ENCODE data around the gene RELN.

The RELN gene

DNA sequence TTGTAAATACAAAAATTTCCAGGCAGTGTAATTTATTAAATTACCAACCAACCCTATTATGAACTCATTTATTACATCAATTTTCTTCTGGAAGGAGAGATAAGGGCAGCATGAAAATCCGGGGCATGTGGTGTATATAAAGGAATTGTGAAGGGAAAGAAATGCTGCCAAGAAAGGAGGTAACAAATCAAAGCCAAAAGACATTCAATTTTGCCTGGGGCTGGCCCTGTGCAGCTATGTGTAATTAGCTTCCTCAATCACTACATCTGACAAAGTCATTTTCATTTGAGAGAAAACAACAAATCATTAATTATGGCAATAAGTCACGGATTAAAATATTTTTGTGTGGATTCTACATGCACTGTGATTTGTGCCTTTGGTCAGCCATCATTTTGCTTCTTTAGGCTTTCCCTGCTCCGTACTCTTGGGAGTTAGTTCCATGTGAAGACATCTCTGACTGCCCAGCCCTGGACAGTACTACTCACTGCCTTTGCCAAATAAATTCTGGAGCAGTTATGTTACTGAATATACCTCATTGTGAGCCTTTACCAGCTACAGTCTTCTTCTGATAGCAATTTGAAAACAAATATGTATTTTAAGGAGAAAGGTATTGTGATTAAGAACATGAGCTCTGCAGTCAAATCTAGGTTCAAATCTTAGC lies 191.7 kb downstream of the RELN start:
- H3K36me3 ChIP-seq (ENCODE audit: control insufficient read depth, insufficient read depth, low read length) = no peaks in the 10 kb centered on the region
- H3K27ac ChIP-seq (ENCODE audit: low read depth, low read length) = no peak overlapping the region
- no peaks in the 10 kb centered on the region for H3K27me3 ChIP-seq (ENCODE audit: insufficient read depth, low read length, poor library complexity)
- no peak overlapping the region for H2BK5ac ChIP-seq (ENCODE audit: low read length)
- no peaks in the 10 kb centered on the region for H3K79me2 ChIP-seq (ENCODE audit: control insufficient read depth, insufficient read depth, low read length)
- no CpG with 5 or more reads among the region's 3 CpGs for WGBS (ENCODE audit: extremely low coverage, insufficient coverage, low lambda C conversion rate)
- no peak for DNase-seq
- H3K18ac ChIP-seq (ENCODE audit: low read length) = no peak overlapping the region
- H2BK120ac ChIP-seq (ENCODE audit: low read depth, low read length) = no peak overlapping the region
- no peak overlapping the region for H3K4ac ChIP-seq (ENCODE audit: low read depth, low read length)
- no peak overlapping the region for H3K23ac ChIP-seq (ENCODE audit: low read length)
- H3K4me2 ChIP-seq (ENCODE audit: low read length) = no peak overlapping the region
- no peak overlapping the region for H4K5ac ChIP-seq (ENCODE audit: low read length)
- no peak overlapping the region for H3K56ac ChIP-seq (ENCODE audit: low read length)
- H3K4me1 ChIP-seq (ENCODE audit: control insufficient read depth, low read depth, low read length) = no peaks in the 10 kb centered on the region
- no peaks in the 10 kb centered on the region for H3K79me1 ChIP-seq (ENCODE audit: low read length)
- no peak overlapping the region for H3K4me3 ChIP-seq (ENCODE audit: low read length)
- H2BK15ac ChIP-seq (replicated peaks; ENCODE audit: low read depth) = no peak overlapping the region
- H2AK5ac ChIP-seq (ENCODE audit: low read length) = no peak overlapping the region
- no peak overlapping the region for H4K8ac ChIP-seq (ENCODE audit: low read depth, low read length)
- H3K9ac ChIP-seq (ENCODE audit: low read length) = no peak overlapping the region

DNA sequence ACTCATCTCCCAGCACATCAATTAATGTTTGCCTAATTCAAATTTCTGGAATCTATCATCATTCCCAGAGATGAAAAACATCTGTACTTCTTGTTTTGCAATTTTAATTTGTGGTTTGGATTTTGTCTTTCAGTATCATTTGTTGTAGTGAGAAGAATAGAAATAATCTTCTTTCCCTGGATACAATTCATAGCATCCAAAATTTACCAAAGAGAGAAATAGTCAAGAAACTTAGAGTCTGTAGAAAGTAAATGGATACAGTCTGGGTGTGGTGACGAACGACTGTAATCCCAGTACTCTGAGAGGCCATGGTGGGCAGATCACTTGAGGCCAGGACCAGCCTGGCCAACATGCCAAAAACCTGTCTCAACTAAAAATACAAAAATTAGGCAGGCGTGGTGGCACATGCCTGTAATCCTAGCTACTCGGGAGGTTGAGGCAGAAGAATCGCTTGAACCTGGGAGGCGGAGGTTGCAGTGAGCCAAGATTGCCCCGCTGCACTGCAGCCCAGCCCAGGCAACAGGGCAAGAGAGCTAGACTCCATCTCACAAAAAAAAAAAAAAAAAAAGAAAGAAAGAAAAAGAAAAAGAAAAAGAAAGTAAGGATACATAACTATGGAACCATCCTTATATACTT lies 193.0 kb downstream of the RELN start:
- H3K4ac ChIP-seq (ENCODE audit: low read depth, low read length) = no peak overlapping the region
- no peak overlapping the region for H4K5ac ChIP-seq (ENCODE audit: low read length)
- no peak overlapping the region for H3K23ac ChIP-seq (ENCODE audit: low read length)
- H2BK5ac ChIP-seq (ENCODE audit: low read length) = no peak overlapping the region
- no peak overlapping the region for H2BK120ac ChIP-seq (ENCODE audit: low read depth, low read length)
- H2AK5ac ChIP-seq (ENCODE audit: low read length) = no peak overlapping the region
- no peaks in the 10 kb centered on the region for H3K27me3 ChIP-seq (ENCODE audit: insufficient read depth, low read length, poor library complexity)
- no peak overlapping the region for H4K8ac ChIP-seq (ENCODE audit: low read depth, low read length)
- DNase-seq = no peak
- no peak overlapping the region for H3K56ac ChIP-seq (ENCODE audit: low read length)
- H3K27ac ChIP-seq (ENCODE audit: low read depth, low read length) = no peak overlapping the region
- H3K4me1 ChIP-seq (ENCODE audit: control insufficient read depth, low read depth, low read length) = no peaks in the 10 kb centered on the region
- H3K36me3 ChIP-seq (ENCODE audit: control insufficient read depth, insufficient read depth, low read length) = no peaks in the 10 kb centered on the region
- H2BK15ac ChIP-seq (replicated peaks; ENCODE audit: low read depth) = no peak overlapping the region
- no peak overlapping the region for H3K4me2 ChIP-seq (ENCODE audit: low read length)
- H3K79me2 ChIP-seq (ENCODE audit: control insufficient read depth, insufficient read depth, low read length) = no peaks in the 10 kb centered on the region
- no peak overlapping the region for H3K18ac ChIP-seq (ENCODE audit: low read length)
- no peaks in the 10 kb centered on the region for H3K79me1 ChIP-seq (ENCODE audit: low read length)
- H3K4me3 ChIP-seq (ENCODE audit: low read length) = no peak overlapping the region
- no CpG with 5 or more reads among the region's 7 CpGs for WGBS (ENCODE audit: extremely low coverage, insufficient coverage, low lambda C conversion rate)
- H3K9ac ChIP-seq (ENCODE audit: low read length) = no peak overlapping the region

DNA sequence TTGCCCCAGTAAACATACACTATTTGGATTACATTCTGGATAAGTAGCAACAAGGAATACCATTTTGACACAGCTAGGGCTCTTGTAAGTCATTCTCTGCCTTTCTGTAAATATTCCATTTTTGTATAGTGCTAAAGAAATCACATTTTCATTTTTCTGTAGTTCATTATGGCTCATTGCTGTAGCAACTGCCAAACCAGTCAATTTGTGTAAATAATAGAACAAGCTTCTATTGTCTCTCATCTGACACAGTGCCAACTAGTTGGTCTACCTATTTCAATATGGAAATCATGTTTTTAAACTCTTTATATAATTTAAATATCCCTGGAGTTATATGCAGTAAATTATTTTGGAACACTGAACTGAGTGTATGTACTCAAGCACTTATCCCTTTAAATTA lies 193.7 kb downstream of the RELN start:
- Histone ChIP-seq H3K23ac (ENCODE audit: low read length) (no peak overlapping the region), H3K4me1 (ENCODE audit: control insufficient read depth, low read depth, low read length) (no peaks in the 10 kb centered on the region), H3K79me1 (ENCODE audit: low read length) (no peaks in the 10 kb centered on the region), H2AK5ac (ENCODE audit: low read length) (no peak overlapping the region), H3K4me3 (ENCODE audit: low read length) (no peak overlapping the region), H3K9ac (ENCODE audit: low read length) (no peak overlapping the region), H4K8ac (ENCODE audit: low read depth, low read length) (no peak overlapping the region), H3K18ac (ENCODE audit: low read length) (no peak overlapping the region), H3K27me3 (ENCODE audit: insufficient read depth, low read length, poor library complexity) (no peaks in the 10 kb centered on the region), H4K5ac (ENCODE audit: low read length) (no peak overlapping the region), H2BK5ac (ENCODE audit: low read length) (no peak overlapping the region), H3K4me2 (ENCODE audit: low read length) (no peak overlapping the region), H3K27ac (ENCODE audit: low read depth, low read length) (no peak overlapping the region), H3K56ac (ENCODE audit: low read length) (no peak overlapping the region), H2BK15ac (replicated peaks; ENCODE audit: low read depth) (no peak overlapping the region), H3K79me2 (ENCODE audit: control insufficient read depth, insufficient read depth, low read length) (no peaks in the 10 kb centered on the region), H2BK120ac (ENCODE audit: low read depth, low read length) (no peak overlapping the region), H3K36me3 (ENCODE audit: control insufficient read depth, insufficient read depth, low read length) (no peaks in the 10 kb centered on the region), H3K4ac (ENCODE audit: low read depth, low read length) (no peak overlapping the region)
- DNase-seq = no peak

DNA sequence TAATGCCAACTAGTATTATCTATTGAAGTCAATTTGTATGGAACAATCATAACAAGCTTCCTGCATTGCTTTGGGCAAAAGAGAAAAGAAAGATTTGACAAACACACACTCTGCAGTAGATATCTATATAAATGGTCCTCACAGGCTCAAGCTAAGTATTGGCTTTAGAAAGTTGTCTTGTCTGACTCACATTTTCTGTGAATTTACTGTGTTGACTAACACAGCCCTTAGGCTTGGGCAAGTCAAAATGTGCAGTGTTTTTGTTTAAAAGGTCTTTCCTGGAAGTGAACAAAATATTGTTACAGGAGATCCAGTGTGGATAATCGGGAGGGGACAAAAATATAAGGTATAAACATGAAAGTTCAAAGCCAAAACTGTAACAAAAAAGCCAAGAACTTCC lies 194.4 kb downstream of the RELN start:
- no peak overlapping the region for H3K18ac ChIP-seq (ENCODE audit: low read length)
- no peaks in the 10 kb centered on the region for H3K36me3 ChIP-seq (ENCODE audit: control insufficient read depth, insufficient read depth, low read length)
- H3K9ac ChIP-seq (ENCODE audit: low read length) = no peak overlapping the region
- WGBS (ENCODE audit: extremely low coverage, insufficient coverage, low lambda C conversion rate) = no CpG with 5 or more reads among the region's 1 CpG
- H3K79me1 ChIP-seq (ENCODE audit: low read length) = no peaks in the 10 kb centered on the region
- no peak overlapping the region for H2BK15ac ChIP-seq (replicated peaks; ENCODE audit: low read depth)
- no peak overlapping the region for H2BK5ac ChIP-seq (ENCODE audit: low read length)
- no peak overlapping the region for H2AK5ac ChIP-seq (ENCODE audit: low read length)
- H3K56ac ChIP-seq (ENCODE audit: low read length) = no peak overlapping the region
- no peaks in the 10 kb centered on the region for H3K4me1 ChIP-seq (ENCODE audit: control insufficient read depth, low read depth, low read length)
- no peak overlapping the region for H4K5ac ChIP-seq (ENCODE audit: low read length)
- no peak overlapping the region for H4K8ac ChIP-seq (ENCODE audit: low read depth, low read length)
- H3K27ac ChIP-seq (ENCODE audit: low read depth, low read length) = no peak overlapping the region
- no peak overlapping the region for H3K4ac ChIP-seq (ENCODE audit: low read depth, low read length)
- H3K27me3 ChIP-seq (ENCODE audit: insufficient read depth, low read length, poor library complexity) = no peaks in the 10 kb centered on the region
- no peak overlapping the region for H2BK120ac ChIP-seq (ENCODE audit: low read depth, low read length)
- H3K79me2 ChIP-seq (ENCODE audit: control insufficient read depth, insufficient read depth, low read length) = no peaks in the 10 kb centered on the region
- no peak overlapping the region for H3K4me2 ChIP-seq (ENCODE audit: low read length)
- DNase-seq = no peak
- no peak overlapping the region for H3K23ac ChIP-seq (ENCODE audit: low read length)
- no peak overlapping the region for H3K4me3 ChIP-seq (ENCODE audit: low read length)

DNA sequence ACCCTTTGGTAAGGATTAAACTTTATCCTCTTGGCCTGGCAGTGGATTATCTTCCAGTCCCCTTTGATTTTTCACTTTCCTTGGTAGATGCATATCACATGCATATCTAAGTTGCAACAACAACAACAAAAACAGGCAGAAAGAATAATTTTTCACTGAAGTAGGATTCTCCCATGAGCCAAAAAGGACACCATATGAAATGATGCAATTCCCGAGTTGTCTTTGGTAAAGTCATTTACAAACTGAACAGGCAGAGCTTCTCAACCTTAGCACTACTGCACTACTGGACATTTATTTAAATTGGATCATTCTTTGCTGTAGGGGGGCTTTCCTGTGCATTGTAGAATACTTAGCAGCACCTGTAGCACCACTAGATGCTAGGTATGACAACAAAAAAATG lies 195.0 kb downstream of the RELN start:
- Histone ChIP-seq H3K56ac (ENCODE audit: low read length) (no peak overlapping the region), H3K27me3 (ENCODE audit: insufficient read depth, low read length, poor library complexity) (no peaks in the 10 kb centered on the region), H3K36me3 (ENCODE audit: control insufficient read depth, insufficient read depth, low read length) (no peaks in the 10 kb centered on the region), H3K9ac (ENCODE audit: low read length) (no peak overlapping the region), H3K4me3 (ENCODE audit: low read length) (no peak overlapping the region), H2AK5ac (ENCODE audit: low read length) (no peak overlapping the region), H3K79me2 (ENCODE audit: control insufficient read depth, insufficient read depth, low read length) (no peaks in the 10 kb centered on the region), H3K4ac (ENCODE audit: low read depth, low read length) (no peak overlapping the region), H2BK15ac (replicated peaks; ENCODE audit: low read depth) (no peak overlapping the region), H3K23ac (ENCODE audit: low read length) (no peak overlapping the region), H2BK5ac (ENCODE audit: low read length) (no peak overlapping the region), H3K4me2 (ENCODE audit: low read length) (no peak overlapping the region), H4K8ac (ENCODE audit: low read depth, low read length) (no peak overlapping the region), H2BK120ac (ENCODE audit: low read depth, low read length) (no peak overlapping the region), H3K79me1 (ENCODE audit: low read length) (no peaks in the 10 kb centered on the region), H3K27ac (ENCODE audit: low read depth, low read length) (no peak overlapping the region), H3K4me1 (ENCODE audit: control insufficient read depth, low read depth, low read length) (no peaks in the 10 kb centered on the region), H3K18ac (ENCODE audit: low read length) (no peak overlapping the region), H4K5ac (ENCODE audit: low read length) (no peak overlapping the region)
- no CpG with 5 or more reads among the region's 1 CpG for WGBS (ENCODE audit: extremely low coverage, insufficient coverage, low lambda C conversion rate)
- no peak for DNase-seq

DNA sequence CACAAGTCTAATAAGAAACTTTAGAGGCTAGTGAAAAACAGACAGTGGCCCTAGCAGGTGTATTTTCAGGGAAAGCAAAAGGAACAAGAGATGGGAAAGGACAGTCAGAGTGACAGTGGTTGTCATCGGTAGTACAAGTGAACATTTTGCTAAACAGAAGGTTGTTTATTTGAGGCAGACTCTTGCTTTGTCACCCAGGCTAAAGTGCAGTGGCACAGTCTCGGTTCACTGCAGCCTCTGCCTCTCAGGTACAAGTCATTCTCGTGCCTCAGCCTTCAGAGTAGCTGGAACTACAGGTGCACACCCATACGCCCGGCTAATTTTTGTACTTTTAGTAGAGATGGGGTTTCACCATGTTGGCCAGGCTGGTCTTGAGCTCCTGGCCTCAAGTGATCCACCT lies 195.8 kb downstream of the RELN start:
- no peaks in the 10 kb centered on the region for H3K36me3 ChIP-seq (ENCODE audit: control insufficient read depth, insufficient read depth, low read length)
- no peak overlapping the region for H3K27ac ChIP-seq (ENCODE audit: low read depth, low read length)
- DNase-seq = no peak
- H4K8ac ChIP-seq (ENCODE audit: low read depth, low read length) = no peak overlapping the region
- no peak overlapping the region for H3K9ac ChIP-seq (ENCODE audit: low read length)
- WGBS (ENCODE audit: extremely low coverage, insufficient coverage, low lambda C conversion rate) = no CpG with 5 or more reads among the region's 5 CpGs
- H3K4me1 ChIP-seq (ENCODE audit: control insufficient read depth, low read depth, low read length) = no peaks in the 10 kb centered on the region
- H3K79me1 ChIP-seq (ENCODE audit: low read length) = no peaks in the 10 kb centered on the region
- no peak overlapping the region for H2BK15ac ChIP-seq (replicated peaks; ENCODE audit: low read depth)
- H2BK5ac ChIP-seq (ENCODE audit: low read length) = no peak overlapping the region
- H4K5ac ChIP-seq (ENCODE audit: low read length) = no peak overlapping the region
- no peaks in the 10 kb centered on the region for H3K27me3 ChIP-seq (ENCODE audit: insufficient read depth, low read length, poor library complexity)
- H2BK120ac ChIP-seq (ENCODE audit: low read depth, low read length) = no peak overlapping the region
- no peak overlapping the region for H3K4ac ChIP-seq (ENCODE audit: low read depth, low read length)
- no peaks in the 10 kb centered on the region for H3K79me2 ChIP-seq (ENCODE audit: control insufficient read depth, insufficient read depth, low read length)
- H3K4me2 ChIP-seq (ENCODE audit: low read length) = no peak overlapping the region
- H3K23ac ChIP-seq (ENCODE audit: low read length) = no peak overlapping the region
- no peak overlapping the region for H3K4me3 ChIP-seq (ENCODE audit: low read length)
- no peak overlapping the region for H2AK5ac ChIP-seq (ENCODE audit: low read length)
- H3K56ac ChIP-seq (ENCODE audit: low read length) = no peak overlapping the region
- no peak overlapping the region for H3K18ac ChIP-seq (ENCODE audit: low read length)
